ENCODE measurements around the gene VOPP1.

Gene VOPP1

DNA sequence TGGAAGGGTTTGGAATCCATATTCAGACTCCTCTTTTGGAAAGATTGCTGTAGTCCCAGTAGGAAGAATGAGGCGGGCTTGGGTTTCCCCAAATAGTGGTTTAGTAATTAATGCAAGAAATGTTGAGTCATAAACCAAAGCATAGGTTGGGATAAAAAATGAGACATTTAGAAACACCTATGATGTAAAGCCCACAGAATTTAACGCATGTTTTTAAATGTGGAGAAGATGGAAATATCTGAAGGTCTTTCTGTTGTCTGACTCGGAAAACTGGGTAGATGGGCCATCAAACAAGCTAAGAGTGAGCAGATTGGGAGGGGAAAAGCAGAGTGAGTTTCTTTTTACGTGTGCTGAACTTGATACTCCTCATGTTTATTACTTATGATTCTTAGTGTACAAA is 145.0 kb downstream of the VOPP1 start:
- DNase-seq = no peak

GRCh38 chr7:55426676-55427075 is 145.6 kb downstream of the VOPP1 start:
- DNase-seq = no peak

- DNase-seq = no peak
These were observed 147.1 kb downstream of the VOPP1 start for GRCh38 chr7:55425141-55425752.

DNA sequence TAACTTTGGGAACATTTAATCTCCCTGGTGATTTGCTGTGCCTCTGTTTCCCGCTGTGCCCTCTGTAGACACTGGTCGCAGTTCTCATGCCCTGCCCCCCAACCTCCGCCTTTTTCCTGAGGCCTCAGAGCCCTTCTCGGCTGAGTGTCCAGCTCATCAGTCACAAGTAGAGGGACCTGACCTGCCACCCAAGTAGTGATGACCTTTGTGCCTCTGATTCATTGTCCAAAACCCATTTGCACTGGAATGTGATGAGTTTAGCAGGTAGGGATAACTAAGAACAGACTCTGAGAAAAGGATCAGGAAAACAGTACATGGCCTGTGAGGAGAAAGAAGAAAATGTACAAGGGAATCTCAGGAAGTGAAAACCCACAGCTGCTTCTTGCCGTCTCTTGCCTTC is 148.4 kb downstream of the VOPP1 start:
- no peak for DNase-seq

GRCh38 chr7:55423277-55423711 is 149.0 kb downstream of the VOPP1 start:
- DNase-seq = no peak

Measured in DMS79 (cell line).